Naive thymus-derived CD4-positive, alpha-beta T cell (primary cell): ENCODE results near the gene AARS2. TPM values are rescaled to one million over a fixed set of nuclear protein-coding genes. Genes with fewer than 3 reads are reported as not detected.
"Not testable (repeated sequence)": the region's sequence is repeated elsewhere in the genome, so short reads cannot be mapped to it uniquely, and the experiment has no call there.

ENCODE experiments used
- ATAC-seq: fragments of 150-1000 bp; cut with Tn5 transposase; 2 replicates; pipeline ENCODE4 v1.10.0; 2021; ENCODE audit warnings: mild to moderate bottlenecking, moderate library complexity
- CTCF ChIA-PET: fragments of 350-600 bp; sonication (Branson Sonifier 250); formaldehyde crosslinking; loops from one replicate; lab custom pipeline; 2021; ENCODE audit warnings: antibody characterized with exemption; lab: Charles Lee
- POLR2A ChIA-PET: fragments of 350-600 bp; sonication (Branson Sonifier 250); formaldehyde crosslinking; loops from one replicate; lab custom pipeline; 2021; ENCODE audit warnings: antibody characterized with exemption, inconsistent platforms; lab: Charles Lee
- DNase-seq, 9 donors: peaks; one replicate each; pipeline versions ENCODE4 v3.0.0 to v3.0.0-alpha.2; 2020 to 2022; ENCODE audit warnings: mixed read lengths in 1 of 9
- H3K27ac ChIP-seq: one replicate; pipeline ENCODE4 v1.7.0; 2013; ENCODE audit warnings: mild to moderate bottlenecking, low read depth, low read length, moderate library complexity
- H3K27me3 ChIP-seq, 2 donors: one replicate each; pipeline ENCODE4 v1.7.0; 2013; ENCODE audit warnings: low read length in 2 of 2, mild to moderate bottlenecking in 2 of 2, moderate library complexity in 2 of 2; ENCODE audit not compliant: control insufficient read depth in 2 of 2, insufficient read depth in 2 of 2
- H3K36me3 ChIP-seq, 3 experiments: 1 replicate in 2 of 3; 2 replicates in 1 of 3; pipeline ENCODE4 v1.7.0; 2013; ENCODE audit warnings: low read length in 3 of 3, mild to moderate bottlenecking in 3 of 3, moderate library complexity in 1 of 3; ENCODE audit not compliant: insufficient read depth in 3 of 3, control insufficient read depth in 2 of 3
- H3K4me1 ChIP-seq, 2 donors: one replicate each; pipeline ENCODE4 v1.7.0; 2013; ENCODE audit warnings: low read length in 2 of 2, mild to moderate bottlenecking in 2 of 2, moderate library complexity in 1 of 2; ENCODE audit not compliant: control insufficient read depth in 2 of 2, insufficient read depth in 2 of 2
- H3K4me3 ChIP-seq: 2 replicates; pipeline ENCODE4 v1.7.0; 2013; ENCODE audit warnings: mild to moderate bottlenecking, low read length
- H3K9me3 ChIP-seq, 3 experiments: 1 replicate in 2 of 3; 2 replicates in 1 of 3; pipeline ENCODE4 v1.7.0; 2013; ENCODE audit warnings: low read length in 3 of 3; ENCODE audit not compliant: control insufficient read depth in 2 of 3
- H3K27ac Mint-ChIP-seq, 9 donors: one replicate each; pipeline ENCODE4 v1.8.0; 2020 to 2022; ENCODE audit warnings: mixed read lengths in 9 of 9, mild to moderate bottlenecking in 8 of 9, moderate library complexity in 5 of 9, inconsistent platforms in 2 of 9
- H3K27me3 Mint-ChIP-seq, 5 donors: one replicate each; pipeline ENCODE4 v1.8.0; 2021 to 2022; ENCODE audit warnings: mixed read lengths in 5 of 5, mild to moderate bottlenecking in 1 of 5
- H3K36me3 Mint-ChIP-seq, 5 donors: one replicate each; pipeline ENCODE4 v1.8.0; 2020 to 2022; ENCODE audit warnings: mixed read lengths in 5 of 5, mild to moderate bottlenecking in 3 of 5, inconsistent platforms in 1 of 5
- H3K4me1 Mint-ChIP-seq, 7 donors: one replicate each; pipeline ENCODE4 v1.8.0; 2020 to 2022; ENCODE audit warnings: mixed read lengths in 7 of 7, mild to moderate bottlenecking in 3 of 7, inconsistent platforms in 1 of 7
- H3K4me3 Mint-ChIP-seq, 10 donors: one replicate each; pipeline ENCODE4 v1.8.0; 2020 to 2022; ENCODE audit warnings: mild to moderate bottlenecking in 10 of 10, mixed read lengths in 10 of 10, moderate library complexity in 6 of 10, inconsistent platforms in 2 of 10
- H3K9me3 Mint-ChIP-seq, 11 donors: one replicate each; pipeline ENCODE4 v1.8.0; 2020 to 2022; ENCODE audit warnings: mixed read lengths in 11 of 11, mild to moderate bottlenecking in 4 of 11, inconsistent platforms in 1 of 11, moderate library complexity in 1 of 11
- intact Hi-C, 2 donors: fragments of 100-400 bp; cut with micrococcal nuclease; formaldehyde crosslinking; loops; one replicate each; pipeline ENCODE4 v1.15.1; 2023
- polyA plus RNA-seq, 2 donors: library from polyadenylated mRNA; unstranded; fragments of 300-500 nt; fragmentation: Illumina TruSeq; gene quantifications; one replicate each; pipeline ENCODE4 v1.2.3, GENCODE V29; 2021
- total RNA-seq, 6 experiments: library from RNA in 5 of 6; stranded (reverse) in 5 of 6; gene quantifications; 1 replicate in 5 of 6; 2 replicates in 1 of 6; pipeline ENCODE4 v1.2.3 and lab custom pipeline; 2021 to 2026

AARS2 gene
- total and polyA plus RNA-seq, 7 experiments from 2014 or later, result 8.9 to 29.8 (median 19.9) TPM

GRCh38 chr6:44321210-44321609 lies 8.1 kb upstream of the AARS2 start:
- H3K9me3 ChIP-seq, result no peaks in the 10 kb centered on the region
- no peaks in the 10 kb centered on the region for H3K4me1 ChIP-seq
- intact Hi-C loops, result loop anchor here in 1 of 2 donors (5.0 kb wide), 1 partner anchor 149 kb away; no protein-coding TSS in a partner anchor
- POLR2A ChIA-PET, result no interaction called here
- Mint-ChIP-seq H3K27ac (no peak overlapping the region), H3K4me3 (no peak overlapping the region), H3K4me1 (no peaks in the 10 kb centered on the region), H3K36me3 (no peaks in the 10 kb centered on the region), H3K27me3 (peaks cover 22 to 43% (median 29%) of the 10 kb centered on the region in 5 donors), H3K9me3 (peaks cover 0 to 13% (median 2%) of the 10 kb centered on the region in 11 donors)
- CTCF ChIA-PET, result no interaction called here
- ATAC-seq, result no peak
- H3K36me3 ChIP-seq, result no peaks in the 10 kb centered on the region
- DNase-seq, result no peak
- no peak overlapping the region for H3K4me3 ChIP-seq
- no peak overlapping the region for H3K27ac ChIP-seq
- H3K27me3 ChIP-seq, result no peaks in the 10 kb centered on the region

GRCh38 chr6:44317136-44317631 lies 4.0 kb upstream of the AARS2 start:
- H3K36me3 ChIP-seq, H3K4me1 ChIP-seq, H3K36me3 Mint-ChIP-seq, H3K27ac ChIP-seq, DNase-seq, intact Hi-C loops, H3K4me3 Mint-ChIP-seq, H3K9me3 ChIP-seq, ATAC-seq, H3K27me3 ChIP-seq, POLR2A ChIA-PET, H3K4me3 ChIP-seq, H3K27ac Mint-ChIP-seq: not testable (repeated sequence)
- Mint-ChIP-seq H3K4me1 (peaks cover 6 to 15% (median 11%) of the 10 kb centered on the region in 7 donors), H3K9me3 (peaks cover 0 to 13% (median 2%) of the 10 kb centered on the region in 11 donors), H3K27me3 (peaks cover 22 to 41% (median 29%) of the 10 kb centered on the region in 5 donors)
- CTCF ChIA-PET, result interaction anchor here (0.8 kb wide), 1 partner anchor 928 kb away, joined by 3 read pairs; no protein-coding TSS in a partner anchor

GRCh38 chr6:44316481-44316880 lies 3.3 kb upstream of the AARS2 start:
- peaks cover 0 to 4% (median 3%) of the 10 kb centered on the region in 5 donors for H3K36me3 Mint-ChIP-seq
- DNase-seq (no peak), ATAC-seq (no peak)
- intact Hi-C loops, result no loop called here
- CTCF ChIA-PET, result no interaction called here
- no peak overlapping the region for H3K4me3 Mint-ChIP-seq
- H3K4me1 Mint-ChIP-seq, result peaks cover 9 to 22% (median 18%) of the 10 kb centered on the region in 7 donors
- H3K27ac Mint-ChIP-seq, result no peak overlapping the region
- Histone ChIP-seq H3K27me3 (no peaks in the 10 kb centered on the region), H3K4me1 (peaks cover 7 to 9% of the 10 kb centered on the region in 2 donors), H3K36me3 (peaks cover 0 to 7% (median 0%) of the 10 kb centered on the region in 3 experiments), H3K9me3 (no peaks in the 10 kb centered on the region), H3K4me3 (no peak overlapping the region), H3K27ac (no peak overlapping the region)
- H3K9me3 Mint-ChIP-seq, result peaks cover 0 to 13% (median 2%) of the 10 kb centered on the region in 11 donors
- peaks cover 22 to 41% (median 29%) of the 10 kb centered on the region in 5 donors for H3K27me3 Mint-ChIP-seq
- POLR2A ChIA-PET, result no interaction called here

GRCh38 chr6:44315951-44316350 lies 2.8 kb upstream of the AARS2 start:
- no peak overlapping the region for H3K4me3 Mint-ChIP-seq
- H3K36me3 ChIP-seq, result peaks cover 0 to 12% (median under 1%) of the 10 kb centered on the region in 3 experiments

GRCh38 chr6:44315516-44315915 lies 2.4 kb upstream of the AARS2 start:
- Histone ChIP-seq H3K9me3 (no peaks in the 10 kb centered on the region), H3K27me3 (no peaks in the 10 kb centered on the region), H3K36me3 (peaks cover 0 to 17% (median 5%) of the 10 kb centered on the region in 3 experiments), H3K4me3 (no peak overlapping the region), H3K27ac (no peak overlapping the region), H3K4me1 (peaks cover 7 to 9% of the 10 kb centered on the region in 2 donors)
- ChIA-PET CTCF (no interaction called here), POLR2A (no interaction called here)
- no peak overlapping the region for H3K27ac Mint-ChIP-seq
- no peak for ATAC-seq
- intact Hi-C loops, result no loop called here
- H3K4me1 Mint-ChIP-seq, result peaks cover 9 to 27% (median 19%) of the 10 kb centered on the region in 7 donors
- peaks cover 0 to 4% (median 3%) of the 10 kb centered on the region in 5 donors for H3K36me3 Mint-ChIP-seq
- no peak for DNase-seq
- peaks cover 0 to 12% (median 0%) of the 10 kb centered on the region in 11 donors for H3K9me3 Mint-ChIP-seq
- no peak overlapping the region for H3K4me3 Mint-ChIP-seq
- peaks cover 17 to 35% (median 23%) of the 10 kb centered on the region in 5 donors for H3K27me3 Mint-ChIP-seq

More at GRCh38 chr6:44315951-44316350, 2.8 kb upstream of the AARS2 start:
- no peaks in the 10 kb centered on the region for H3K9me3 ChIP-seq
- intact Hi-C loops, result no loop called here
- Mint-ChIP-seq H3K27me3 (peaks cover 21 to 39% (median 27%) of the 10 kb centered on the region in 5 donors), H3K9me3 (peaks cover 0 to 13% (median 2%) of the 10 kb centered on the region in 11 donors), H3K36me3 (peaks cover 0 to 4% (median 3%) of the 10 kb centered on the region in 5 donors), H3K27ac (no peak overlapping the region), H3K4me1 (peaks cover 9 to 25% (median 19%) of the 10 kb centered on the region in 7 donors)
- no peak overlapping the region for H3K27ac ChIP-seq
- ChIA-PET CTCF (no interaction called here), POLR2A (no interaction called here)
- no peak for ATAC-seq
- no peak overlapping the region for H3K4me3 ChIP-seq
- peaks cover 7 to 9% of the 10 kb centered on the region in 2 donors for H3K4me1 ChIP-seq
- H3K27me3 ChIP-seq, result no peaks in the 10 kb centered on the region
- DNase-seq, result no peak

GRCh38 chr6:44314657-44315056 lies 1.5 kb upstream of the AARS2 start:
- peaks cover 0 to 25% (median 12%) of the 10 kb centered on the region in 3 experiments for H3K36me3 ChIP-seq
- H3K27ac Mint-ChIP-seq, H3K9me3 ChIP-seq, H3K4me3 ChIP-seq, H3K27me3 ChIP-seq, H3K27ac ChIP-seq, H3K4me1 ChIP-seq, intact Hi-C loops, H3K9me3 Mint-ChIP-seq, ATAC-seq, POLR2A ChIA-PET, DNase-seq: not testable (repeated sequence)
- Mint-ChIP-seq H3K36me3 (peaks cover 6 to 11% (median 10%) of the 10 kb centered on the region in 5 donors), H3K4me1 (peaks cover 14 to 32% (median 25%) of the 10 kb centered on the region in 7 donors), H3K27me3 (peaks cover 10 to 27% (median 18%) of the 10 kb centered on the region in 5 donors), H3K4me3 (peak overlapping the region in 2 of 10 donors; percentile 39 to 46)
- CTCF ChIA-PET, result interaction anchor here (0.7 to 1.3 kb wide), 6 partner anchors 9 to 1470 kb away, joined by 3 to 6 read pairs (median 3); no protein-coding TSS in a partner anchor
